Gastrocnemius medialis (tissue), 4 donors: ENCODE data around the gene CD46. TPM values are rescaled to one million over a fixed set of nuclear protein-coding genes. Genes with fewer than 3 reads are reported as not detected.

Experiments used
- ATAC-seq, 2 donors: fragments of 150-250 bp; one replicate each; pipeline ENCODE4 v1.9.1; 2016
- DNase-seq, 2 donors: peaks; one replicate each; pipeline ENCODE4 v3.0.0-alpha.2; 2019
- H3K27ac ChIP-seq, 4 donors: fragments of 200-600 bp; sonication (generic); 1 replicate in 1 of 4; 2 replicates in 3 of 4; pipeline ENCODE4 v1.5.1; 2016 to 2018; ENCODE audit warnings: mild to moderate bottlenecking in 2 of 4, moderate library complexity in 1 of 4
- H3K27me3 ChIP-seq, 3 donors: fragments of 200-600 bp; sonication (generic) in 2 of 3; 1 replicate in 1 of 3; 2 replicates in 2 of 3; pipeline versions ENCODE4 v1.5.1 to v1.6.0; 2016 to 2019; ENCODE audit warnings: mild to moderate bottlenecking in 1 of 3, moderate library complexity in 1 of 3
- H3K36me3 ChIP-seq, 2 donors: fragments of 200-600 bp; sonication (generic) in 1 of 2; one replicate each; pipeline ENCODE4 v1.5.1; 2017 to 2018
- H3K4me1 ChIP-seq, 2 donors: fragments of 200-600 bp; sonication (generic) in 1 of 2; one replicate each; pipeline ENCODE4 v1.5.1; 2016 to 2017; ENCODE audit warnings: mild to moderate bottlenecking in 2 of 2
- H3K4me3 ChIP-seq, 4 donors: fragments of 200-600 bp; sonication (generic) in 3 of 4; 1 replicate in 1 of 4; 2 replicates in 3 of 4; pipeline ENCODE4 v1.5.1; 2016 to 2019; ENCODE audit warnings: mild to moderate bottlenecking in 2 of 4
- H3K9me3 ChIP-seq, 3 donors: fragments of 200-600 bp; sonication (generic) in 2 of 3; 1 replicate in 1 of 3; 2 replicates in 2 of 3; pipeline ENCODE4 v1.5.1; 2016 to 2019
- POLR2A ChIP-seq, 2 donors: fragments of 450-650 bp; IDR thresholded peaks; one replicate each; pipeline ENCODE4 v1.6.1; 2017; ENCODE audit warnings: antibody characterized with exemption in 2 of 2, mild to moderate bottlenecking in 2 of 2, moderate library complexity in 2 of 2
- in situ Hi-C, 4 donors: fragments of 200-750 bp; cut with MboI; loops; one replicate each; pipeline versions ENCODE4 v1.15.0 to v1.8.0; 2017; ENCODE audit warnings: low sequenced_read_pairs in 4 of 4
- intact Hi-C: fragments of 100-400 bp; cut with DNase I; formaldehyde crosslinking; loops from one replicate; pipeline ENCODE4 v1.15.1; 2023; ENCODE audit warnings: low total_unique reads
- total RNA-seq, 4 donors: library from RNA; depleted of rRNA; stranded (reverse); fragments of >200 nt; gene quantifications; one replicate each; pipeline versions ENCODE4 v1.1.0 to v1.2.3, GENCODE V29; 2016
- TF ChIP-seq, protein P1 (sequence below), 5 experiments: fragments of 450-650 bp in 3 of 5; fragments of 200-600 bp in 2 of 5; sonication (generic) in 2 of 5; IDR thresholded peaks in 4 of 5; conservative IDR thresholded peaks in 1 of 5; 1 replicate in 4 of 5; 2 replicates in 1 of 5; pipeline ENCODE4 v1.5.1; 2016 to 2019; ENCODE audit warnings: antibody characterized with exemption in 5 of 5, mild to moderate bottlenecking in 3 of 5, moderate library complexity in 3 of 5

Gene CD46
- total RNA-seq, 4 donors from 2014 or later = 42.1 to 101 (median 80.2) TPM

- intact Hi-C loops = loop anchor here (5.0 to 10.0 kb wide), 2 partner anchors 907 to 1119 kb away; no protein-coding TSS in a partner anchor
- Histone ChIP-seq H3K36me3 (peaks cover 2 to 72% of the 10 kb centered on the region in 2 donors), H3K9me3 (no peaks in the 10 kb centered on the region), H3K27ac (peak overlapping the region; percentile 96 to 100 (median 99)), H3K4me1 (peaks cover 85 to 88% of the 10 kb centered on the region in 2 donors), H3K27me3 (no peaks in the 10 kb centered on the region), H3K4me3 (peak overlapping the region; percentile 44 to 95 (median 58))
- TF ChIP-seq, protein P1, sequence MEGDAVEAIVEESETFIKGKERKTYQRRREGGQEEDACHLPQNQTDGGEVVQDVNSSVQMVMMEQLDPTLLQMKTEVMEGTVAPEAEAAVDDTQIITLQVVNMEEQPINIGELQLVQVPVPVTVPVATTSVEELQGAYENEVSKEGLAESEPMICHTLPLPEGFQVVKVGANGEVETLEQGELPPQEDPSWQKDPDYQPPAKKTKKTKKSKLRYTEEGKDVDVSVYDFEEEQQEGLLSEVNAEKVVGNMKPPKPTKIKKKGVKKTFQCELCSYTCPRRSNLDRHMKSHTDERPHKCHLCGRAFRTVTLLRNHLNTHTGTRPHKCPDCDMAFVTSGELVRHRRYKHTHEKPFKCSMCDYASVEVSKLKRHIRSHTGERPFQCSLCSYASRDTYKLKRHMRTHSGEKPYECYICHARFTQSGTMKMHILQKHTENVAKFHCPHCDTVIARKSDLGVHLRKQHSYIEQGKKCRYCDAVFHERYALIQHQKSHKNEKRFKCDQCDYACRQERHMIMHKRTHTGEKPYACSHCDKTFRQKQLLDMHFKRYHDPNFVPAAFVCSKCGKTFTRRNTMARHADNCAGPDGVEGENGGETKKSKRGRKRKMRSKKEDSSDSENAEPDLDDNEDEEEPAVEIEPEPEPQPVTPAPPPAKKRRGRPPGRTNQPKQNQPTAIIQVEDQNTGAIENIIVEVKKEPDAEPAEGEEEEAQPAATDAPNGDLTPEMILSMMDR (IDR thresholded peaks at IDR 0.05 in 4 of 5, conservative IDR thresholded peaks at IDR 0.05 in 1 of 5) = no peak
- TF ChIP-seq POLR2A (IDR thresholded peaks at IDR 0.05) = no peak
- in situ Hi-C loops = loop anchor here in 1 of 4 donors (25.0 kb wide), 1 partner anchor 1127 kb away; the partner anchor contains the start of gene MAPKAPK2
- ATAC-seq (no peak), DNase-seq (peak; percentile 15 to 52)
Measured at GRCh38 chr1:207813946-207814345, 62.1 kb downstream of the CD46 start.

GRCh38 chr1:207814469-207814868 lies 62.6 kb downstream of the CD46 start:
- peaks cover 2 to 72% of the 10 kb centered on the region in 2 donors for H3K36me3 ChIP-seq
- intact Hi-C loops = loop anchor here (5.0 to 10.0 kb wide), 2 partner anchors 907 to 1120 kb away; no protein-coding TSS in a partner anchor
- peak overlapping the region; percentile 96 to 100 (median 99) for H3K27ac ChIP-seq
- TF ChIP-seq, protein P1 (IDR thresholded peaks at IDR 0.05 in 4 of 5, conservative IDR thresholded peaks at IDR 0.05 in 1 of 5) = no peak
- no peak for TF ChIP-seq POLR2A (IDR thresholded peaks at IDR 0.05)
- in situ Hi-C loops = loop anchor here in 1 of 4 donors (25.0 kb wide), 1 partner anchor 1127 kb away; the partner anchor contains the start of gene MAPKAPK2
- H3K9me3 ChIP-seq = no peaks in the 10 kb centered on the region
- peak; percentile 1 to 16 for DNase-seq
- H3K27me3 ChIP-seq = no peaks in the 10 kb centered on the region
- peak overlapping the region; percentile 44 to 95 (median 58) for H3K4me3 ChIP-seq
- peaks cover 80 to 88% of the 10 kb centered on the region in 2 donors for H3K4me1 ChIP-seq
- ATAC-seq = no peak

DNA sequence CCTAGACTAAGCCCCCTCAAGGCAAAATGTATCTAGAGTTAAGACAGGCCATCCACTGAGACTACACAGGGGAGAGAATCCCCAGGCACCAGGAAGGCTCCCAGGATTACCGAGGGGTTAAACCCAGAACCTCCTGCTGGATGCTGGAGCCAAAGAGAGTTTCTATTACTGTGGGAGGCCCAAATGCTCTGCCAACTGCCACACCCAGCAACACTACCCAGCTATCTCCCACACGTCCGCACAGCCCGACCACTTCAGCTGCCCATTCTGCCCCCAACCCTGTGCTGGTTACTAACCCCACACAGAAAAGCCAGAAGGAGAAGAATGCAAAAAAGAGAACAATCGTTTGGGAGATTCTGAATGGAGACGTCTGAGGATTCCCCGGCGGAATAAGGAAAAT lies 63.6 kb downstream of the CD46 start:
- H3K27me3 ChIP-seq = no peaks in the 10 kb centered on the region
- intact Hi-C loops (loop anchor here (5.0 to 10.0 kb wide), 2 partner anchors 758 to 1121 kb away; no protein-coding TSS in a partner anchor), in situ Hi-C loops (loop anchor here in 1 of 4 donors (25.0 kb wide), 1 partner anchor 1128 kb away; the partner anchor contains the start of gene MAPKAPK2)
- peaks cover 70 to 88% of the 10 kb centered on the region in 2 donors for H3K4me1 ChIP-seq
- no peak for TF ChIP-seq POLR2A (IDR thresholded peaks at IDR 0.05)
- TF ChIP-seq, protein P1 (IDR thresholded peaks at IDR 0.05 in 4 of 5, conservative IDR thresholded peaks at IDR 0.05 in 1 of 5) = no peak
- peak; percentile 14 to 55 for DNase-seq
- H3K27ac ChIP-seq = peak overlapping the region; percentile 96 to 100 (median 99)
- no peaks in the 10 kb centered on the region for H3K9me3 ChIP-seq
- H3K4me3 ChIP-seq = peak overlapping the region; percentile 44 to 95 (median 58)
- no peak for ATAC-seq
- peaks cover 2 to 72% of the 10 kb centered on the region in 2 donors for H3K36me3 ChIP-seq

GRCh38 chr1:207815913-207816291 lies 64.0 kb downstream of the CD46 start:
- TF ChIP-seq, protein P1 (IDR thresholded peaks at IDR 0.05 in 4 of 5, conservative IDR thresholded peaks at IDR 0.05 in 1 of 5) = no peak
- no peak for TF ChIP-seq POLR2A (IDR thresholded peaks at IDR 0.05)
- peak overlapping the region; percentile 44 to 95 (median 58) for H3K4me3 ChIP-seq
- H3K27me3 ChIP-seq = no peaks in the 10 kb centered on the region
- in situ Hi-C loops = loop anchor here in 1 of 4 donors (25.0 kb wide), 1 partner anchor 1129 kb away; the partner anchor contains the start of gene MAPKAPK2
- H3K9me3 ChIP-seq = no peaks in the 10 kb centered on the region
- ATAC-seq (no peak), DNase-seq (peak; percentile 3 to 12)
- intact Hi-C loops = loop anchor here (5.0 to 10.0 kb wide), 2 partner anchors 759 to 1121 kb away; no protein-coding TSS in a partner anchor
- H3K27ac ChIP-seq = peak overlapping the region; percentile 96 to 100 (median 99)
- peaks cover 66 to 86% of the 10 kb centered on the region in 2 donors for H3K4me1 ChIP-seq
- H3K36me3 ChIP-seq = peaks cover 2 to 69% of the 10 kb centered on the region in 2 donors
